KMS-11 (cell line): ENCODE data around the gene ATP1A3.

Source experiments
- H2AFZ ChIP-seq: fragments of 200-600 bp; sonication (generic); 2 replicates; pipeline ENCODE4 v1.6.1; 2016; ENCODE audit warnings: antibody characterized with exemption, mixed run types, low read depth
- H3K27ac ChIP-seq: fragments of 200-600 bp; sonication (generic); 2 replicates; pipeline ENCODE4 v1.6.1; 2016; ENCODE audit warnings: mild to moderate bottlenecking, mixed run types
- H3K27me3 ChIP-seq: fragments of 200-600 bp; sonication (generic); 2 replicates; pipeline ENCODE4 v1.6.1; 2017; ENCODE audit warnings: mild to moderate bottlenecking, low read depth, mixed run types, moderate library complexity; ENCODE audit not compliant: insufficient read depth
- H3K36me3 ChIP-seq: fragments of 200-600 bp; sonication (generic); 2 replicates; pipeline ENCODE4 v1.6.1; 2017; ENCODE audit warnings: mild to moderate bottlenecking, mixed run types; ENCODE audit not compliant: insufficient read depth
- H3K4me1 ChIP-seq: fragments of 200-600 bp; sonication (generic); 2 replicates; pipeline ENCODE4 v1.6.1; 2016; ENCODE audit warnings: mild to moderate bottlenecking, low read depth, mixed run types; ENCODE audit not compliant: poor library complexity, severe bottlenecking
- H3K4me2 ChIP-seq: fragments of 200-600 bp; sonication (generic); 2 replicates; pipeline ENCODE4 v1.7.0; 2016; ENCODE audit warnings: mild to moderate bottlenecking, mixed run types
- H3K4me3 ChIP-seq: fragments of 200-600 bp; sonication (generic); IDR thresholded peaks from 2 replicates; pipeline ENCODE4 v1.6.1; 2017; ENCODE audit warnings: low read depth, low read length, mixed read lengths; ENCODE audit not compliant: insufficient read depth
- H3K79me2 ChIP-seq: fragments of 200-600 bp; sonication (generic); 2 replicates; pipeline ENCODE4 v1.6.1; 2016; ENCODE audit warnings: low read depth, mixed run types; ENCODE audit not compliant: insufficient read depth
- H3K9ac ChIP-seq: fragments of 200-600 bp; sonication (generic); 2 replicates; pipeline ENCODE4 v1.6.1; 2016; ENCODE audit warnings: mild to moderate bottlenecking, mixed run types
- H4K20me1 ChIP-seq: fragments of 200-600 bp; sonication (generic); 2 replicates; pipeline ENCODE4 v1.6.1; 2016; ENCODE audit warnings: mild to moderate bottlenecking, mixed run types; ENCODE audit not compliant: insufficient read depth
- TF ChIP-seq, protein P1 (sequence below): fragments of 200-600 bp; sonication (generic); conservative IDR thresholded peaks from 2 replicates; pipeline ENCODE4 v1.6.1; 2017; ENCODE audit warnings: low read depth, mild to moderate bottlenecking, antibody characterized with exemption, low read length, moderate library complexity, mixed read lengths

ATP1A3 gene

DNA sequence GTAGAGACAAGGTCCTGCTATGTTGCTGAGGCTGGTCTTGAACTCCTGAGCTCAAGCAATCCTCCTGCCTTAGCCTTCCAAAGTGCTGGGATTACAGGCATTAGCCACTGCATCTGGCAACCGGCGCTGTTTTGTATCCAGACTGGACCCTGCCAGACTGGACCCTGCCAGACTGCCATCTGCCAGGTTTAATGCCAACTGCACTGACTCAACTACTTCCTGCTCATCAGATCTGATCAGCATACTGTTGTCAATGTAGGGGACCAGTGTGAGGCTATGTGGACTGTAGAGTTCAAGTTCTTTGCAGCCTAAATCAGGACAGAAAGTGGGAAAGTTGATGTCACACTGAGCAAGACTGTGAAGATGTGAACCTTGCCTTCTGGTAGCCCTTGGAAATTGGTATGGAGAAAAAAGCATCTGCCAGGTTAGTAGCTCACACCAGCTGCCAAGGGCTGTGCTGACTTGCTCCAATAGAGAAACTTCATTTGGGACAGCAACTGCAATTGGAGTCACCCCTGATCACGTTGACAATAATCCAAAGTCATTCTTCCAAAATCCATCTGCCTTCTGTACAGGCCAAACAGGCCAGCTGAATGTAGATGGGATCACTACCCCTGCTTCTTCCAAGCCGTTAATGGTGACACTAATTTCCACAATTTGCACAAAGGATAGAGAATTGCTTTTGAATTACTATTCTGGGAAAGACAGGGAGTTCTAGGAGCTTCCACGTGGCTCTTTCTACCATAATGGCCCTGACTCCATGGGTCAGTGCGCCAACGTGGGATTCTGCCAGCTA is 36.8 kb upstream of the ATP1A3 start:
- H3K9ac ChIP-seq = no peak overlapping the region
- peaks cover 80% of the 10 kb centered on the region for H3K27me3 ChIP-seq
- H3K4me3 ChIP-seq = no peak overlapping the region
- H3K4me2 ChIP-seq = no peak overlapping the region
- no peaks in the 10 kb centered on the region for H4K20me1 ChIP-seq
- TF ChIP-seq, protein P1, sequence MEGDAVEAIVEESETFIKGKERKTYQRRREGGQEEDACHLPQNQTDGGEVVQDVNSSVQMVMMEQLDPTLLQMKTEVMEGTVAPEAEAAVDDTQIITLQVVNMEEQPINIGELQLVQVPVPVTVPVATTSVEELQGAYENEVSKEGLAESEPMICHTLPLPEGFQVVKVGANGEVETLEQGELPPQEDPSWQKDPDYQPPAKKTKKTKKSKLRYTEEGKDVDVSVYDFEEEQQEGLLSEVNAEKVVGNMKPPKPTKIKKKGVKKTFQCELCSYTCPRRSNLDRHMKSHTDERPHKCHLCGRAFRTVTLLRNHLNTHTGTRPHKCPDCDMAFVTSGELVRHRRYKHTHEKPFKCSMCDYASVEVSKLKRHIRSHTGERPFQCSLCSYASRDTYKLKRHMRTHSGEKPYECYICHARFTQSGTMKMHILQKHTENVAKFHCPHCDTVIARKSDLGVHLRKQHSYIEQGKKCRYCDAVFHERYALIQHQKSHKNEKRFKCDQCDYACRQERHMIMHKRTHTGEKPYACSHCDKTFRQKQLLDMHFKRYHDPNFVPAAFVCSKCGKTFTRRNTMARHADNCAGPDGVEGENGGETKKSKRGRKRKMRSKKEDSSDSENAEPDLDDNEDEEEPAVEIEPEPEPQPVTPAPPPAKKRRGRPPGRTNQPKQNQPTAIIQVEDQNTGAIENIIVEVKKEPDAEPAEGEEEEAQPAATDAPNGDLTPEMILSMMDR = no peak
- H3K27ac ChIP-seq = no peak overlapping the region
- no peaks in the 10 kb centered on the region for H3K79me2 ChIP-seq
- H3K4me1 ChIP-seq = peaks cover 4% of the 10 kb centered on the region
- H3K36me3 ChIP-seq = no peaks in the 10 kb centered on the region
- no peak overlapping the region for H2AFZ ChIP-seq

DNA sequence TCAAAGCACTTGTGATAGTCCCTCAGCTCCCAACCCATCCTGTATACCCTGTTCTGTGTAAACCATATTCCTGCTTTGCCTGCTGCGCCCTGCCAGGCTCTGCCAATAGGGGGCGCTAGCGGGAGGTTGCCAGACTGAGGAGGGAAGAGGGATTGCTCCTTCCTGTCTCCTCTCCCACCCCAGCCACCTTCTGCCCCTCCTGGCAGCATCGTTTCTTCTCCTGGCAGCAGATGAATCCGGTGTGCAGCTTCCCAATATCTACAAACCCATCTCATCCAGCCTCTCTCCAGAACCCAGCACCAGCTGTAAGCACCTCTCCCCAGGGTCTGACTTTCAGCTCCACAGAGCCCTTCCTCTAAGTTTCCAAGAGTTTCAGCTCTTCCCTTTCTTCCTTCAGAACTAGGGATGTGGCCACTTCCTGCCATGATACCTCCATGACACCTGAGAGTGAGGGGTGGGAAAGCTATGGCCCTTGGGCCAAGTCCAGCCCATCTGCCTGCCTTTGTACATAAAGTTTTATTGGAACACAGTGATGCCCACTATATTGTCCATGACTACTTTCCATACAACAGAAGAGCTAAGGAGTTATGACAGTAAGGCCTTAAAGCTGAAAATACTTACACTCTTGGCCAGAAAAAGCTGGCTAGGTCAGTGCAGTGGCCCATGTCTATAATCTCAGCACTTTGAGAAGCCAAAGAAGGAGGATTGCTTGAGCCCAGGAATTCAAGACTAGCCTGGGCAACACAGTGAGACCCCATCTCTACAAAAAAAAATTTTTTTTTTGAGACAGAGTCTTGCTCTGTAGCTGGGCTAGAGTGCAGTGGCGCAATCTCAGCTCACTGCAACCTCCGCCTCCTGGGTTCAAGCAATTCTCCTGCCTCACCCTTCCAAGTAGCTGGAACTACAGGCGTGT is 34.5 kb upstream of the ATP1A3 start:
- Histone ChIP-seq H2AFZ (no peak overlapping the region), H3K27me3 (peaks cover 99% of the 10 kb centered on the region), H3K4me2 (no peak overlapping the region), H4K20me1 (no peaks in the 10 kb centered on the region), H3K79me2 (no peaks in the 10 kb centered on the region), H3K27ac (no peak overlapping the region), H3K36me3 (no peaks in the 10 kb centered on the region), H3K4me1 (no peaks in the 10 kb centered on the region), H3K4me3 (no peak overlapping the region), H3K9ac (no peak overlapping the region)
- TF ChIP-seq, protein P1 = peak; percentile 60

DNA sequence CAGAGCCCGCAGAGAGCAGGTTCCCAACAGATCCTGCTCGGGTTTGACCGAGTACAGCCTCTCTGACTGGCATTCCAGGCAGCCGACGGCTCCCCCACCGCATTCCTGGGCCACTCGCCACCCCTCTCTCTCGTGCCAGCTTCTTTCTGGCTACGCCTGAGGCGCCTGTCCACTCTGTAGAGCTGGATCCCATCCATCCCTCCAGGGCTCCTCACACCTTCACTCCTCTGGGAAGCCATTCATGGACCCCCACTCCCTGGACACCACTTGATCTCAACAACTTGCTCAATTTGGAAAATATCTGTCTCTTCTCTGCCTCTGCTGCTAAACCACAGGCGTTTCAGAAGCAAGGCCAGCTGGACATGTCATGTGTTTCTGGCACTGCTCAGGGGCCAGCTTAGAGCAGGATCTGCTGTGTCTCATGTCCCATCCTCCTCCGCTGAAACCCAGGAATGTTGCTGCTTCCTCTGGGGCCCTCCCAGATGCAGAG is 30.6 kb upstream of the ATP1A3 start:
- Histone ChIP-seq H4K20me1 (no peaks in the 10 kb centered on the region), H3K27me3 (peaks cover 98% of the 10 kb centered on the region), H3K36me3 (no peaks in the 10 kb centered on the region), H3K9ac (no peak overlapping the region), H3K79me2 (no peaks in the 10 kb centered on the region), H3K27ac (no peak overlapping the region), H2AFZ (no peak overlapping the region), H3K4me3 (no peak overlapping the region), H3K4me1 (no peaks in the 10 kb centered on the region), H3K4me2 (no peak overlapping the region)
- TF ChIP-seq, protein P1 = no peak

DNA sequence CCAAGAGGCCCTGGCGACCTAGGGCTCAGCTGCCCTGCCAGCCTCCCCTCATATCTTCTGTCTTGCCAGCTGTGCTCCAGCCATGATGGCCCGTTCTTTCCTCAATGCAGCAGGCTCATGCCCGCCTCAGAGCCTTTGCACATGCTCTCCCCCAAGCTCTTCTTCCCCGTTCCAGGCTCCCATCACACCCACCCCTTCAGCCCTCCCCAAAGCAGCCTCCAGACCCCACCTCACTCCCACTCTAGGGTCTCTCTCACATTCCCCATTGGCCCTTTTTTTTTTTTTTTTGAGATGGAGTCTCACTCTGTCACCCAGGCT is 29.9 kb upstream of the ATP1A3 start:
- no peak overlapping the region for H3K4me2 ChIP-seq
- TF ChIP-seq, protein P1 = no peak
- H3K9ac ChIP-seq = no peak overlapping the region
- H3K79me2 ChIP-seq = no peaks in the 10 kb centered on the region
- no peak overlapping the region for H2AFZ ChIP-seq
- H3K27ac ChIP-seq = no peak overlapping the region
- H4K20me1 ChIP-seq = no peaks in the 10 kb centered on the region
- no peaks in the 10 kb centered on the region for H3K36me3 ChIP-seq
- H3K4me3 ChIP-seq = no peak overlapping the region
- H3K27me3 ChIP-seq = peaks cover 95% of the 10 kb centered on the region
- H3K4me1 ChIP-seq = no peaks in the 10 kb centered on the region
